Loucy (cell line): Measurements from ENCODE around the gene GADD45G.

Source experiments
- H2AFZ ChIP-seq: fragments of 200-600 bp; sonication (generic); 2 replicates; pipeline ENCODE4 v1.6.0; 2016; ENCODE audit warnings: antibody characterized with exemption, mild to moderate bottlenecking, low read length, moderate library complexity
- H3F3A ChIP-seq: fragments of 200-600 bp; 2 replicates; pipeline ENCODE4 v1.6.0; 2016; ENCODE audit warnings: antibody characterized with exemption, low read depth, mild to moderate bottlenecking
- H3K27me3 ChIP-seq: fragments of 200-600 bp; sonication (generic); 2 replicates; pipeline ENCODE4 v1.6.1; 2014; ENCODE audit warnings: low read length, mild to moderate bottlenecking; ENCODE audit not compliant: insufficient read depth, poor library complexity, severe bottlenecking
- H3K36me3 ChIP-seq: fragments of 200-600 bp; sonication (generic); 2 replicates; pipeline ENCODE4 v1.6.1; 2016; ENCODE audit warnings: low read length; ENCODE audit not compliant: insufficient read depth
- H3K4me1 ChIP-seq: fragments of 200-600 bp; sonication (generic); 2 replicates; pipeline ENCODE4 v1.5.1; 2014; ENCODE audit warnings: low read length, mild to moderate bottlenecking; ENCODE audit not compliant: insufficient read depth, poor library complexity, severe bottlenecking
- H3K4me2 ChIP-seq: fragments of 200-600 bp; sonication (generic); 2 replicates; pipeline ENCODE4 v1.6.0; 2014; ENCODE audit warnings: antibody characterized with exemption, low read length, low read depth, mild to moderate bottlenecking; ENCODE audit not compliant: poor library complexity, severe bottlenecking
- H3K4me3 ChIP-seq: fragments of 200-600 bp; sonication (generic); 2 replicates; pipeline ENCODE4 v1.5.1; 2014; ENCODE audit warnings: low read length, mild to moderate bottlenecking, mixed read lengths; ENCODE audit not compliant: poor library complexity, severe bottlenecking
- H3K79me2 ChIP-seq: fragments of 200-600 bp; sonication (generic); 2 replicates; pipeline ENCODE4 v1.6.1; 2014; ENCODE audit warnings: low read length; ENCODE audit not compliant: insufficient read depth
- H3K9ac ChIP-seq: fragments of 200-600 bp; sonication (generic); 2 replicates; pipeline ENCODE4 v1.6.0; 2014; ENCODE audit warnings: mild to moderate bottlenecking, low read depth, low read length, moderate library complexity; ENCODE audit not compliant: poor library complexity, severe bottlenecking
- H3K9me2 ChIP-seq: fragments of 200-600 bp; sonication (generic); replicated peaks from 2 replicates; pipeline ENCODE4 v1.6.1; 2016; ENCODE audit warnings: low read depth, low read length, mixed read lengths
- H3K9me3 ChIP-seq: fragments of 200-600 bp; sonication (generic); 2 replicates; pipeline ENCODE4 v1.6.1; 2014; ENCODE audit warnings: mild to moderate bottlenecking, antibody characterized with exemption, low read length, low read depth; ENCODE audit not compliant: insufficient read depth
- H4K20me1 ChIP-seq: fragments of 200-600 bp; sonication (generic); 2 replicates; pipeline ENCODE4 v1.6.0; 2014; ENCODE audit warnings: antibody characterized with exemption, low read length, mild to moderate bottlenecking; ENCODE audit not compliant: insufficient read depth, poor library complexity, severe bottlenecking
- EZH2phosphoT487 ChIP-seq: fragments of 200-600 bp; IDR thresholded peaks from 2 replicates; pipeline ENCODE4 v1.6.1; 2018; ENCODE audit warnings: antibody characterized with exemption, mild to moderate bottlenecking, moderate library complexity, borderline replicate concordance
- TF ChIP-seq, protein P1 (sequence below): fragments of 200-600 bp; sonication (generic); conservative IDR thresholded peaks from 2 replicates; pipeline ENCODE4 v1.5.1; 2014; ENCODE audit warnings: mild to moderate bottlenecking, antibody characterized with exemption, low read length

GADD45G gene

DNA sequence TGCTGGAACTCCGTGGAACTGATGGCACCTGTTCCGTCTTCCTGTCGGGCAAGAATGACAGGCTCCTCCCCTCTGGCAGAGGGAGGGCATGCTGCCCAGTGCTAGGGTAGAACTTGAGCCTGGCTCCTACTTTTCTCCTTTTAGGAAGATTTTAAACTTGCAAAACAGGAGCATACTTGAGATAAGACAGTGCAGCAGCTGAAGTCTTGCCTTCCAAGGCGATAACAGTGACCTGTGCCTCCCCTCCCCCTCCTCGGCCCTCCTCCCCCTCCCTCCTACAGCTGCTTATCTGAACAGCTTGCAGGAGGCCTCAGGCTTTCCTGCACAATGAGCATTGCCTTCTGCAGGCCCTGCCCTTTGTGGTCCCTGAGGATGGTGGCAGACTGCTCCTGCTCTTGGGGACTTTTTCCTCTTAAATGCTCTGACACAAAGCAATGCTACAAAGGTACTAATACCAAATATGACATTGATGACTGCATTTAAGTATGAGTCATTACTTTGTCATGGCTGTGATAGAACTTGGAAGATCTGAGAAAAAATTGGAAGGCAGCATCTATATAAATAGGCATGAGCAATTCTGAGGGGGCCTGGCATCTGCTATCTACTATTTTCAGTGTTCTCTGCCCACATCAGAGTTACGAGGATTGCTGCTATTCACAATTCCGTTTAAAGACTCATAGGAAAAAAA is 2.0 kb downstream of the GADD45G start:
- Histone ChIP-seq H3K9me3 (no peaks in the 10 kb centered on the region), H3K27me3 (no peaks in the 10 kb centered on the region), H3K9me2 (no peaks in the 10 kb centered on the region), H2AFZ (peak overlapping the region; percentile 78), H3K9ac (peak overlapping the region; percentile 59), H3F3A (no peaks in the 10 kb centered on the region), H3K79me2 (no peaks in the 10 kb centered on the region), H3K36me3 (no peaks in the 10 kb centered on the region), H3K4me1 (peaks cover 13% of the 10 kb centered on the region), H3K4me2 (peak overlapping the region; percentile 74), H4K20me1 (no peaks in the 10 kb centered on the region), H3K4me3 (peak overlapping the region; percentile 71)
- TF ChIP-seq, protein P1, sequence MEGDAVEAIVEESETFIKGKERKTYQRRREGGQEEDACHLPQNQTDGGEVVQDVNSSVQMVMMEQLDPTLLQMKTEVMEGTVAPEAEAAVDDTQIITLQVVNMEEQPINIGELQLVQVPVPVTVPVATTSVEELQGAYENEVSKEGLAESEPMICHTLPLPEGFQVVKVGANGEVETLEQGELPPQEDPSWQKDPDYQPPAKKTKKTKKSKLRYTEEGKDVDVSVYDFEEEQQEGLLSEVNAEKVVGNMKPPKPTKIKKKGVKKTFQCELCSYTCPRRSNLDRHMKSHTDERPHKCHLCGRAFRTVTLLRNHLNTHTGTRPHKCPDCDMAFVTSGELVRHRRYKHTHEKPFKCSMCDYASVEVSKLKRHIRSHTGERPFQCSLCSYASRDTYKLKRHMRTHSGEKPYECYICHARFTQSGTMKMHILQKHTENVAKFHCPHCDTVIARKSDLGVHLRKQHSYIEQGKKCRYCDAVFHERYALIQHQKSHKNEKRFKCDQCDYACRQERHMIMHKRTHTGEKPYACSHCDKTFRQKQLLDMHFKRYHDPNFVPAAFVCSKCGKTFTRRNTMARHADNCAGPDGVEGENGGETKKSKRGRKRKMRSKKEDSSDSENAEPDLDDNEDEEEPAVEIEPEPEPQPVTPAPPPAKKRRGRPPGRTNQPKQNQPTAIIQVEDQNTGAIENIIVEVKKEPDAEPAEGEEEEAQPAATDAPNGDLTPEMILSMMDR, result no peak
- no peak for TF ChIP-seq EZH2phosphoT487

DNA sequence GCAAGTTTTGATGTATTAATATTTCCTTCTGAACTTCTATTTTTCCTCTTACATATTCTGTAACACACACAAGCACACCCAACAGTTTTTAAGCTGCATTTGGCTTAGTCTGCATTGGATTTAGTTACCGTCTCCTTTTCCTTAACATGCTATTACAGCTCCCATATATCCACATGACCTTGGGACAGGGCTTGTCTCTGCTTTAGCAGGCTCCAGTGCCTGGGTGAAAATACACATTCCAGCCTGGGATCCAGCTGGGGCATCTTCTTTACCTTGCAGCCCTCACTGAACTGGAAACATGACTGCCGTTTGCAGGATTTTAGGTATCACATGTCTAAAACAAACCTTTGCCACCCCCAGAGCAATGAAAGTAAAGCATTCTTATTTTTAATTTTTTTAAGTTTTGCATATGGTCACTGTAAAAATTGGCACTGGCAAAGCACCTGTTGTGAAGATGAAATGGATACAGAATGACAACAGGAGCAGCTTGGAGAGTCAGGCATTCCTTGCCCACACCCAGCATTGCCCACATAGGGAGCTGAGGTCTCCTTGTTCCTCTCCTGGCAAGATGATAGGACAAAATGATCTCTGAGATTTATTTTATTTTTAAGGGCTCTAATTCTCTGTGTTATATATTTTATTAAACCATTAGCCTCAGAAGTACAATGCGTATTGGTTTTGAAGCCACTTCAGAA is 4.0 kb downstream of the GADD45G start:
- no peaks in the 10 kb centered on the region for H3K9me2 ChIP-seq
- no peak overlapping the region for H3K4me3 ChIP-seq

DNA sequence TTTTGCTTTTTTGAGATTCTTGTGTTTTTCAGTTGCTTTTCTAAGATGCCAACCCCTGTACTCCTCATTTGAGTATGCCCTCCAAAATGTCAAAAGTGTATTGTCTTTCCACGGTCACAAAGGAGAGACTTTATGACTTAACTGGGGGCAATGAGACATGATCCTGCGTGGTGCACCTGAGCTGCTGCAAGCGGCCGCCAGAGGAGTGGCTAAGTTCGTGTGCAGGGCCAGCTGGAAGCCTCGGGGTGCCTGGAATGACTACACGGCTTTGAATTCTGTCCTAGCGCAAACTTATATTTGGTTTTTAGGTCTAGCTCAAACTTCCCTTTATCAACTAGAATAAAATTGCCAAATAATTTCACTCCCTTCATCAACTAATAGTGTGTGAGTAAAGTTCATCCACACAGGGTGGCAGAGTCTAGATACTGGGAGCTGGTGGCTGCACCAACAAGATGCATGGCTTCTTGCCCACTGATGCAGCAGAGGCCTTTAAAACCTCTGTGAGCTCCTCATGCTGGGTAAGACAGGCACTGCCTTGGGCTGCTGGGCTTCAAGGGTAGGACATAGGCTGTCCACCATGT is 4.7 kb downstream of the GADD45G start:
- Histone ChIP-seq H3K9me2 (no peaks in the 10 kb centered on the region), H3K4me2 (no peak overlapping the region), H3K9ac (no peak overlapping the region), H3K4me1 (peaks cover 10% of the 10 kb centered on the region), H3K27me3 (no peaks in the 10 kb centered on the region), H3K9me3 (no peaks in the 10 kb centered on the region), H3F3A (no peaks in the 10 kb centered on the region), H3K79me2 (no peaks in the 10 kb centered on the region), H2AFZ (no peak overlapping the region), H4K20me1 (no peaks in the 10 kb centered on the region), H3K4me3 (no peak overlapping the region), H3K36me3 (no peaks in the 10 kb centered on the region)
- TF ChIP-seq, protein P1, result no peak
- no peak for TF ChIP-seq EZH2phosphoT487

More for the DNA sequence above, 4.0 kb downstream of the GADD45G start:
- H3K9ac ChIP-seq, result no peak overlapping the region
- no peaks in the 10 kb centered on the region for H3K36me3 ChIP-seq
- H3K4me2 ChIP-seq, result no peak overlapping the region
- no peak overlapping the region for H2AFZ ChIP-seq
- H3K9me3 ChIP-seq, result no peaks in the 10 kb centered on the region
- H4K20me1 ChIP-seq, result no peaks in the 10 kb centered on the region
- H3K27me3 ChIP-seq, result no peaks in the 10 kb centered on the region
- TF ChIP-seq, protein P1, result no peak
- TF ChIP-seq EZH2phosphoT487, result no peak
- no peaks in the 10 kb centered on the region for H3K79me2 ChIP-seq
- no peaks in the 10 kb centered on the region for H3F3A ChIP-seq
- H3K4me1 ChIP-seq, result peaks cover 10% of the 10 kb centered on the region
